ENCODE results near the gene TRUB2. TPM values are rescaled to one million over a fixed set of nuclear protein-coding genes. Genes with fewer than 3 reads are reported as not detected.

Gene TRUB2
- total and polyA plus RNA-seq, 2 of the 13 experiments (the other 11 are each of a cell fraction or from before 2014, with no cell fraction given): 22.3 to 41.2 TPM

- TF ChIP-seq THAP9 (CRISPR knock-in tag; IDR thresholded peaks at IDR 0.05; ENCODE audit: borderline replicate concordance) (no peak), SNRNP70 (IDR thresholded peaks at IDR 0.05; ENCODE audit: low read depth, low read length) (no peak), ZSCAN20 (CRISPR knock-in tag; IDR thresholded peaks at IDR 0.05; ENCODE audit: borderline replicate concordance) (no peak), NR1H2 (CRISPR knock-in tag; IDR thresholded peaks at IDR 0.05; ENCODE audit: borderline replicate concordance, low read depth) (no peak), ZNF367 (CRISPR knock-in tag; IDR thresholded peaks at IDR 0.05; ENCODE audit: borderline replicate concordance) (no peak), RFX3 (CRISPR knock-in tag; IDR thresholded peaks at IDR 0.05) (no peak), ATF7-NPFF (CRISPR knock-in tag; IDR thresholded peaks at IDR 0.05; ENCODE audit: low read depth) (no peak), AHR (CRISPR knock-in tag; IDR thresholded peaks at IDR 0.05) (no peak), CCDC6 (CRISPR knock-in tag; IDR thresholded peaks at IDR 0.05) (peak; percentile 48; the same call in 1 of the 2 replicates), ZMAT5 (CRISPR knock-in tag; IDR thresholded peaks at IDR 0.05; ENCODE audit: borderline replicate concordance, low read depth) (no peak), PTBP1 (IDR thresholded peaks at IDR 0.05; ENCODE audit: low read depth, low read length, poor library complexity, severe bottlenecking) (peak; percentile 51), POGZ (CRISPR knock-in tag; IDR thresholded peaks at IDR 0.05) (no peak), MAF1 (CRISPR knock-in tag; IDR thresholded peaks at IDR 0.05; ENCODE audit: borderline replicate concordance) (no peak), TRIM22 (IDR thresholded peaks at IDR 0.05) (no peak), ZNF670 (CRISPR knock-in tag; IDR thresholded peaks at IDR 0.05; ENCODE audit: borderline replicate concordance) (0 out of 2 replicates have a peak, but pooled peaks have one; percentile 48), ZFY (CRISPR knock-in tag; IDR thresholded peaks at IDR 0.05) (peak; percentile 17; the same call in 1 of the 2 replicates), ZNF75D (CRISPR knock-in tag; IDR thresholded peaks at IDR 0.05; ENCODE audit: borderline replicate concordance) (no peak), ZMYM4 (CRISPR knock-in tag; IDR thresholded peaks at IDR 0.05) (no peak), ZNF737 (CRISPR knock-in tag; IDR thresholded peaks at IDR 0.05; ENCODE audit: borderline replicate concordance) (no peak), AFF4 (CRISPR knock-in tag; IDR thresholded peaks at IDR 0.05) (no peak)
Observed at GRCh38 chr9:128275198-128276007, 46.8 kb downstream of the TRUB2 start, which contains the start of gene GOLGA2 (continued).
